ENCODE measurements around the gene MAPK10.

- TF ChIP-seq EP300 (IDR thresholded peaks at IDR 0.05) (no peak), CTCF (IDR thresholded peaks at IDR 0.05) (no peak)
Measured at GRCh38 chr4:86344127-86344526, 15.7 kb downstream of the MAPK10 start.
